Omental fat pad (tissue), 4 donors: ENCODE results near the gene PLBD2. TPM values are rescaled to one million over a fixed set of nuclear protein-coding genes. Genes with fewer than 3 reads are reported as not detected.

Source experiments
- ATAC-seq: fragments of 150-250 bp; one replicate; pipeline ENCODE4 v1.9.1; 2016; ENCODE audit warnings: mild to moderate bottlenecking, moderate library complexity; ENCODE audit not compliant: low FRiP score
- DNase-seq: peaks from one replicate; pipeline ENCODE4 v3.0.0-alpha.2; 2019; ENCODE audit warnings: low spot score
- CTCF ChIP-seq, 3 donors: fragments of 450-650 bp; IDR thresholded peaks; one replicate each; pipeline ENCODE4 v1.5.1; 2016 to 2017; ENCODE audit warnings: antibody characterized with exemption in 3 of 3, mild to moderate bottlenecking in 3 of 3, moderate library complexity in 2 of 3
- total RNA-seq, 4 donors: library from RNA; depleted of rRNA; stranded (reverse); fragments of >200 nt; gene quantifications; one replicate each; pipeline ENCODE4 v1.1.0, GENCODE V29; 2016

The PLBD2 gene
- total RNA-seq, 4 donors from 2014 or later: 26.4 to 50.2 (median 36.2) TPM

- DNase-seq (no peak), ATAC-seq (no peak)
- TF ChIP-seq CTCF (IDR thresholded peaks at IDR 0.05): no peak
Observed at GRCh38 chr12:113399490-113399889, 41.1 kb downstream of the PLBD2 start.

- no peak for DNase-seq
- TF ChIP-seq CTCF (IDR thresholded peaks at IDR 0.05): no peak
- no peak for ATAC-seq
Observed at GRCh38 chr12:113400362-113400761, 42.0 kb downstream of the PLBD2 start.

- no peak for ATAC-seq
- TF ChIP-seq CTCF (IDR thresholded peaks at IDR 0.05): no peak
Observed at GRCh38 chr12:113401066-113402000, 42.9 kb downstream of the PLBD2 start.

GRCh38 chr12:113402586-113403260 is 44.3 kb downstream of the PLBD2 start:
- DNase-seq (no peak), ATAC-seq (no peak)
- no peak for TF ChIP-seq CTCF (IDR thresholded peaks at IDR 0.05)

More at GRCh38 chr12:113401066-113402000, 42.9 kb downstream of the PLBD2 start:
- no peak for DNase-seq

GRCh38 chr12:113403435-113404415 is 45.3 kb downstream of the PLBD2 start, which contains the start of gene SDS:
SDS (minus strand) TSS chr12:113403887; CDS start chr12:113399708, 4,179 bp downstream.
- no peak for TF ChIP-seq CTCF (IDR thresholded peaks at IDR 0.05)
- peak; percentile 71 for ATAC-seq
- DNase-seq: no peak

GRCh38 chr12:113405694-113406093 is 47.3 kb downstream of the PLBD2 start:
- no peak for ATAC-seq
- no peak for DNase-seq
- no peak for TF ChIP-seq CTCF (IDR thresholded peaks at IDR 0.05)
